Prostate gland (tissue), 2 donors: ENCODE data around the gene CRYGB.

Experiments used
- POLR2A ChIP-seq: fragments of 450-650 bp; IDR thresholded peaks from one replicate; pipeline ENCODE4 v1.6.1; 2016; ENCODE audit warnings: antibody characterized with exemption, mild to moderate bottlenecking
- POLR2AphosphoS5 ChIP-seq: sonication (generic); formaldehyde crosslinking; IDR thresholded peaks from one replicate; pipeline ENCODE4 v1.6.1; 2017; ENCODE audit warnings: antibody characterized with exemption
- TF ChIP-seq, protein P1 (sequence below), 4 experiments: fragments of 200-600 bp in 2 of 4; fragments of 450-650 bp in 2 of 4; sonication (generic) in 2 of 4; IDR thresholded peaks; 1 replicate in 3 of 4; 2 replicates in 1 of 4; pipeline ENCODE4 v1.5.1; 2016 to 2019; ENCODE audit warnings: antibody characterized with exemption in 4 of 4, mild to moderate bottlenecking in 2 of 4, moderate library complexity in 2 of 4

DNA sequence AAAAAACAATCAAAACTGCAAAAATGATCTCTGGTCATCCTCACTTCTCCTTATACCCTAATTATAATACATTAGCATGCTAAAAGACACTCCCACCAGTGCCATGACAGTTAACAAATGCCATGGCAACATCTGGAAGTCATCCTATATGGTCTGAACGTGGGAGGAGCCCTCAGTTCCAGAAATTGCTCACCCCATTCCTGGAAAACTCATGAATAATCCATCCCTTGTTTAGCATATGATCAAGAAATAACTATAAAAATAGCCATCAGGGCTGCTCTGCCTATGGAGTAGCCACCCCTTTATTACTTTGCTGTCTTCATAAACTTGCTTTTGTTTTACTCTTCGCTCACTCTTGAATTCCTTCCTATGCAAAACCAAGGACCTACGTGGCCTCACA, 49.6 kb upstream of the CRYGB start:
- TF ChIP-seq, protein P1, sequence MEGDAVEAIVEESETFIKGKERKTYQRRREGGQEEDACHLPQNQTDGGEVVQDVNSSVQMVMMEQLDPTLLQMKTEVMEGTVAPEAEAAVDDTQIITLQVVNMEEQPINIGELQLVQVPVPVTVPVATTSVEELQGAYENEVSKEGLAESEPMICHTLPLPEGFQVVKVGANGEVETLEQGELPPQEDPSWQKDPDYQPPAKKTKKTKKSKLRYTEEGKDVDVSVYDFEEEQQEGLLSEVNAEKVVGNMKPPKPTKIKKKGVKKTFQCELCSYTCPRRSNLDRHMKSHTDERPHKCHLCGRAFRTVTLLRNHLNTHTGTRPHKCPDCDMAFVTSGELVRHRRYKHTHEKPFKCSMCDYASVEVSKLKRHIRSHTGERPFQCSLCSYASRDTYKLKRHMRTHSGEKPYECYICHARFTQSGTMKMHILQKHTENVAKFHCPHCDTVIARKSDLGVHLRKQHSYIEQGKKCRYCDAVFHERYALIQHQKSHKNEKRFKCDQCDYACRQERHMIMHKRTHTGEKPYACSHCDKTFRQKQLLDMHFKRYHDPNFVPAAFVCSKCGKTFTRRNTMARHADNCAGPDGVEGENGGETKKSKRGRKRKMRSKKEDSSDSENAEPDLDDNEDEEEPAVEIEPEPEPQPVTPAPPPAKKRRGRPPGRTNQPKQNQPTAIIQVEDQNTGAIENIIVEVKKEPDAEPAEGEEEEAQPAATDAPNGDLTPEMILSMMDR (IDR thresholded peaks at IDR 0.05): no peak
- TF ChIP-seq POLR2AphosphoS5 (no peak), POLR2A (no peak)
